Measurements from ENCODE around the gene NUP214. TPM values are rescaled to one million over a fixed set of nuclear protein-coding genes. Genes with fewer than 3 reads are reported as not detected.

NUP214 gene
- total RNA-seq, 2 donors from 2014 or later: 43.9 to 115 TPM

DNA sequence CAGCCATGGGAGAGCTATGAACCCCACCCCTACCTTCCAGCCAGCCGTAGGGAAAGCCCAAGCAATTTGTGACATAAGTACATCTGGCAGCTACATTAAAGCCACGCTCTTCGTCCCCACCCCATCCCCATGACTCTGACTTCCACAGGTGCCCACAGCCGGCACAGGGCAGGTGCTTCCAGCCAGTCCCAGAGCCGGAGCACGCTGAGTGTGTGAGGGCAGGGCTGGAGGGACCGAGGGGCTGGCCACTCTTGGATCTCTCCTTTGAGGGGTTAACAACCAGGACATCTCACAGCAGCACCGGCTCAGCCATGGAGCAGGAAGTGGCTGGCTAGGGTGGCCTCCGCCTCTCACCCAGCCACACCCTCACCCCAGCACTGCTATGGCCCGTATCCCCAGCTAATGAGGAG, 153.3 kb downstream of the NUP214 start:
- Histone ChIP-seq H3K27me3 (replicated peaks; ENCODE audit: insufficient read depth) (no peaks in the 10 kb centered on the region), H3K9me3 (no peaks in the 10 kb centered on the region)

DNA sequence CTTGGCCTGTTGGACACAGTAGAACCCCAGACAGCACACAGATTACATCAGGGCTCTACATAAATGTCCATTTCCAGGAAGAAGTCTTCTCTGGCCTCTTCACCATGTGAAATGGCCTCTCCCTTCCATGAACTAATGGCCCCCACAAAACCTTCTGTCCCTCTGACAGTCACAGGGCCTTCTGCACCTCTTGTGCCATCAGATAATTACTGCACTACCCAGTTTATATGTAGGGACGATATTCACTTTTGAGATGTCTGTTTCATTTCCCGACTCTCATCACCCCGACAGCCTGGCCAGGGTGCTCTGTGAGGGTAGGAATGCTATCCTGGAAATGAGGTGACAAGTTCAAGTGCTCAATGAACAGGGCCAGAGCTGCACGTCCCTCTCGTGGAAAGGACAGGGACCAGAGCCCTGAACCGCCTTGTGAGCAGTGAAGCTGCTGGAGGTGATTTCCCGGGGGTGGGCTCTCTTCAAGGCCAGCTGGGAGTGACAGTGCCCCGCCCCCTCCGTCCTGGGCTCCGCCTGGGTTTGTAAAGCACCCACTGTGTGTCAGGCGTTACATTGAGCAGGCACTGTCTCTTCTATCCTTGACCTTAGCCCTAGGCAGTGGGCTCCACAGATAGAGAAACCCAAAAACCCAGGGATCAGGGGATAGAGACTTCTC, 153.9 kb downstream of the NUP214 start:
- 76% methylated on average over 11 of the region's 11 CpGs for WGBS
- no peak for DNase-seq (ENCODE audit: low spot score)
- Histone ChIP-seq H3K27ac (no peak overlapping the region), H3K36me3 (no peaks in the 10 kb centered on the region), H3K4me1 (replicated peaks) (no peaks in the 10 kb centered on the region), H3K9me3 (no peaks in the 10 kb centered on the region), H3K27me3 (replicated peaks; ENCODE audit: insufficient read depth) (no peaks in the 10 kb centered on the region), H3K4me3 (no peak overlapping the region)
- TF ChIP-seq POLR2AphosphoS5 (IDR thresholded peaks at IDR 0.05) (no peak), POLR2A (IDR thresholded peaks at IDR 0.05) (no peak)
- TF ChIP-seq, protein P1, sequence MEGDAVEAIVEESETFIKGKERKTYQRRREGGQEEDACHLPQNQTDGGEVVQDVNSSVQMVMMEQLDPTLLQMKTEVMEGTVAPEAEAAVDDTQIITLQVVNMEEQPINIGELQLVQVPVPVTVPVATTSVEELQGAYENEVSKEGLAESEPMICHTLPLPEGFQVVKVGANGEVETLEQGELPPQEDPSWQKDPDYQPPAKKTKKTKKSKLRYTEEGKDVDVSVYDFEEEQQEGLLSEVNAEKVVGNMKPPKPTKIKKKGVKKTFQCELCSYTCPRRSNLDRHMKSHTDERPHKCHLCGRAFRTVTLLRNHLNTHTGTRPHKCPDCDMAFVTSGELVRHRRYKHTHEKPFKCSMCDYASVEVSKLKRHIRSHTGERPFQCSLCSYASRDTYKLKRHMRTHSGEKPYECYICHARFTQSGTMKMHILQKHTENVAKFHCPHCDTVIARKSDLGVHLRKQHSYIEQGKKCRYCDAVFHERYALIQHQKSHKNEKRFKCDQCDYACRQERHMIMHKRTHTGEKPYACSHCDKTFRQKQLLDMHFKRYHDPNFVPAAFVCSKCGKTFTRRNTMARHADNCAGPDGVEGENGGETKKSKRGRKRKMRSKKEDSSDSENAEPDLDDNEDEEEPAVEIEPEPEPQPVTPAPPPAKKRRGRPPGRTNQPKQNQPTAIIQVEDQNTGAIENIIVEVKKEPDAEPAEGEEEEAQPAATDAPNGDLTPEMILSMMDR (IDR thresholded peaks at IDR 0.05): no peak
- intact Hi-C loops (cut with DNase I): loop anchor here (5.0 kb wide), 1 partner anchor 48 kb away; no protein-coding TSS in a partner anchor

More for the DNA sequence above, 153.3 kb downstream of the NUP214 start:
- H3K4me1 ChIP-seq (replicated peaks): no peaks in the 10 kb centered on the region
- TF ChIP-seq POLR2A (IDR thresholded peaks at IDR 0.05) (no peak), POLR2AphosphoS5 (IDR thresholded peaks at IDR 0.05) (no peak)
- TF ChIP-seq, protein P1 (IDR thresholded peaks at IDR 0.05): no peak
- H3K4me3 ChIP-seq: no peak overlapping the region
- 67% methylated on average over 8 of the region's 10 CpGs for WGBS
- H3K36me3 ChIP-seq: no peaks in the 10 kb centered on the region
- no peak overlapping the region for H3K27ac ChIP-seq
- intact Hi-C loops (cut with DNase I): loop anchor here (5.0 kb wide), 1 partner anchor 49 kb away; no protein-coding TSS in a partner anchor
- no peak for DNase-seq (ENCODE audit: low spot score)

DNA sequence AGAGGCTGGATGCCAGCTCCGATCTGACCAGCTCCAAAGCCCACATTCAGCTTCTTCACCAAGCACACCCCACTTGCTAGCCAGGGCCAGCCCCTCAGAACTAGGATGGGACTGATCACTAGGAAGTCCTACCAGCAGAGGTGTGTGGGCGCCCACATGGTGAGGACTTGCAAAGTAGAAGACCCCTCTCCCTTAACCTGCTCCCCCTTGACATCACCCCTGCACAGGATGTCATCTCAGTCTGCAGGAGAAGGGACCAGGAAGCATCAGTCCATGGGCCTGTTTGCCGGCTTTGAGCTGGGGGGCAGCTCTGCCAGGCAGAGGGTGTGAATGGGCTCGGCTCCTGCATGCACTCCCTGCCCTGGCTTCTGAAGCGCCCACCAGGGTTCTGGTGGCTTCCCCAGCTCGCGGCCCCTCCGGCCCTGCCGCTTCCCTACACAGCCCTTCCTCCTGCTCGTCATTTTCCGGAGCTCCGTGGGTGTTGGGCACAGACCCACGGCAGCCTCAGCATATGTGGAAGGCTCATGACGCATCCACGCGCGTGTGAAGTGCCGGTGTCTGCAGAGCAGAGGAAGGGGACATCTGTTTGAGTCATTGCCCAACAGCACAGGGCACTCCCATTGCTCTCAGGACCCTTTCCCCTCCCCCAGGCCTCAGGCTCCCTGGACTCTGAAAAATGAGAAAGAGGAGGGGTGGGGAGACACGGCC, 154.6 kb downstream of the NUP214 start:
- no peaks in the 10 kb centered on the region for H3K9me3 ChIP-seq
- DNase-seq (ENCODE audit: low spot score): no peak
- intact Hi-C loops (cut with DNase I): loop anchor here (5.0 kb wide), 1 partner anchor 47 kb away; no protein-coding TSS in a partner anchor
- 75% methylated on average over 19 of the region's 19 CpGs for WGBS
- no peak for TF ChIP-seq POLR2AphosphoS5 (IDR thresholded peaks at IDR 0.05)
- TF ChIP-seq, protein P1 (IDR thresholded peaks at IDR 0.05): no peak
- TF ChIP-seq POLR2A (IDR thresholded peaks at IDR 0.05): no peak
- no peaks in the 10 kb centered on the region for H3K27me3 ChIP-seq (replicated peaks; ENCODE audit: insufficient read depth)
- no peaks in the 10 kb centered on the region for H3K36me3 ChIP-seq
- H3K27ac ChIP-seq: no peak overlapping the region
- no peak overlapping the region for H3K4me3 ChIP-seq
- no peaks in the 10 kb centered on the region for H3K4me1 ChIP-seq (replicated peaks)

DNA sequence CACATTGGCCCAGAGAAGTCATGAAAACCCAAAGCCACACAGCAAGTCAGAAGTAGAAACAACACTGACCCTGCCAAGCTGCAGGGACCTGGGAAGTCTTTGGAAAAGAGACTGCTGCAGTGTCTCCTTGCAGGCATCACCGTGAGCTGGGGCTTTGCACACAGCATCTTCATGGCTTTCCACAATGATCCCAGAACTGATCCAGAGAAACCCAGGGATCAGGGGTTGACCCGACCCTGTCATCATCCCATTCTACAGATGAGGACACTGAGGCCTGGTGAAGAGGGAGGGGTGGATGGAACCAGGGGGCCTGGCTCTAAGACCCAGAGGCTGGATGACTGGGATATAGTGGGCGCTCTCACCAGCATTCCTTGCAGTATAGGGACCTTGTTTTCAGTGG, 155.3 kb downstream of the NUP214 start:
- Histone ChIP-seq H3K27me3 (replicated peaks; ENCODE audit: insufficient read depth) (no peaks in the 10 kb centered on the region), H3K4me3 (no peak overlapping the region), H3K4me1 (replicated peaks) (no peaks in the 10 kb centered on the region), H3K36me3 (no peaks in the 10 kb centered on the region), H3K9me3 (no peaks in the 10 kb centered on the region), H3K27ac (no peak overlapping the region)
- DNase-seq (ENCODE audit: low spot score): no peak
- TF ChIP-seq, protein P1 (IDR thresholded peaks at IDR 0.05): no peak
- TF ChIP-seq POLR2AphosphoS5 (IDR thresholded peaks at IDR 0.05) (no peak), POLR2A (IDR thresholded peaks at IDR 0.05) (no peak)
- intact Hi-C loops (cut with DNase I): no loop called here
- 85% methylated on average over 3 of the region's 3 CpGs for WGBS

Measured in prostate gland (tissue), 2 donors.